HG03457 (cell line): Measurements from ENCODE around the gene CADM2.
"Not testable (repeated sequence)": the region's sequence is repeated elsewhere in the genome, so short reads cannot be mapped to it uniquely, and the experiment has no call there.

Source experiments
- ATAC-seq: cut with Tn5 transposase; IDR thresholded peaks from one replicate; pipeline ENCODE4 v1.9.1; 2021; ENCODE audit warnings: moderate number of reproducible peaks; ENCODE audit not compliant: unreplicated experiment

Gene CADM2

GRCh38 chr3:85632921-85633320 lies 674.1 kb downstream of the CADM2 start:
- no peak for ATAC-seq

- ATAC-seq: no peak
These were observed 693.6 kb downstream of the CADM2 start for GRCh38 chr3:85652360-85652759.

- ATAC-seq: no peak
These were observed 701.7 kb downstream of the CADM2 start for GRCh38 chr3:85660451-85660850.

- ATAC-seq: no peak
These were observed 703.7 kb downstream of the CADM2 start for GRCh38 chr3:85662462-85662861.

GRCh38 chr3:85667744-85668143 lies 709.0 kb downstream of the CADM2 start:
- ATAC-seq: no peak

GRCh38 chr3:85670634-85671205 lies 711.9 kb downstream of the CADM2 start:
- no peak for ATAC-seq

GRCh38 chr3:85672761-85673160 lies 714.0 kb downstream of the CADM2 start:
- ATAC-seq: no peak

GRCh38 chr3:85678713-85679112 lies 719.9 kb downstream of the CADM2 start:
- no peak for ATAC-seq

GRCh38 chr3:85681906-85682305 lies 723.1 kb downstream of the CADM2 start:
- ATAC-seq: no peak

GRCh38 chr3:85691196-85691595 lies 732.4 kb downstream of the CADM2 start:
- no peak for ATAC-seq

GRCh38 chr3:85697156-85697555 lies 738.4 kb downstream of the CADM2 start:
- no peak for ATAC-seq

- ATAC-seq: no peak
These were observed 747.3 kb downstream of the CADM2 start for GRCh38 chr3:85706130-85706529.

- ATAC-seq: not testable (repeated sequence)
These were observed 749.5 kb downstream of the CADM2 start for GRCh38 chr3:85708325-85708724.

- no peak for ATAC-seq
These were observed 750.6 kb downstream of the CADM2 start for GRCh38 chr3:85709346-85709892.

GRCh38 chr3:85710490-85710889 lies 751.7 kb downstream of the CADM2 start:
- no peak for ATAC-seq

- ATAC-seq: no peak
These were observed 762.8 kb downstream of the CADM2 start for GRCh38 chr3:85721409-85722145.

- ATAC-seq: no peak
These were observed 767.0 kb downstream of the CADM2 start for GRCh38 chr3:85725809-85726208.

GRCh38 chr3:85726241-85726640 lies 767.5 kb downstream of the CADM2 start:
- no peak for ATAC-seq

GRCh38 chr3:85737846-85738245 lies 779.1 kb downstream of the CADM2 start:
- no peak for ATAC-seq

GRCh38 chr3:85740561-85740960 lies 781.8 kb downstream of the CADM2 start:
- ATAC-seq: no peak

GRCh38 chr3:85758442-85758841 lies 799.7 kb downstream of the CADM2 start:
- no peak for ATAC-seq

- no peak for ATAC-seq
These were observed 801.6 kb downstream of the CADM2 start for GRCh38 chr3:85760342-85760741.
